ENCODE measurements around the gene PRRT4.

DNA sequence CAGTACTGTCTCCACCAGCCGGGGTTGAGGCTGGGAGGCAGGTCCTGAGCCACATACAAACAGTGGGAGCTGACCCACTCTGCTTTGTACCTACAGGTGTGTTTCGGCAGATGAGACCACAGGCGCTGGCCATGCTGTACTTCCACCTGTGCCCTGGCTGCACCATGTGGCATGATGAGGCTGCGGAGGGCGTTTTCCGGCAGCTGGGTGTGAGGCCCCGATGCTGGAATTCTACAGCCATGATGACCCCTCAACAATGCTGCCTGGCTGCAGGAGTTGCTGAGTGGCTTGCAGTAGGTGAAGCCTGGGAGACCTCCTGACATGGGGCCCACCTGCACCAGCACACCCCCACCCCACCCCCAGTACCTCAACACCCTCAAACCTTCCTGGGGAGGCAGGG, 30.3 kb upstream of the PRRT4 start:
- TF ChIP-seq, protein P1, sequence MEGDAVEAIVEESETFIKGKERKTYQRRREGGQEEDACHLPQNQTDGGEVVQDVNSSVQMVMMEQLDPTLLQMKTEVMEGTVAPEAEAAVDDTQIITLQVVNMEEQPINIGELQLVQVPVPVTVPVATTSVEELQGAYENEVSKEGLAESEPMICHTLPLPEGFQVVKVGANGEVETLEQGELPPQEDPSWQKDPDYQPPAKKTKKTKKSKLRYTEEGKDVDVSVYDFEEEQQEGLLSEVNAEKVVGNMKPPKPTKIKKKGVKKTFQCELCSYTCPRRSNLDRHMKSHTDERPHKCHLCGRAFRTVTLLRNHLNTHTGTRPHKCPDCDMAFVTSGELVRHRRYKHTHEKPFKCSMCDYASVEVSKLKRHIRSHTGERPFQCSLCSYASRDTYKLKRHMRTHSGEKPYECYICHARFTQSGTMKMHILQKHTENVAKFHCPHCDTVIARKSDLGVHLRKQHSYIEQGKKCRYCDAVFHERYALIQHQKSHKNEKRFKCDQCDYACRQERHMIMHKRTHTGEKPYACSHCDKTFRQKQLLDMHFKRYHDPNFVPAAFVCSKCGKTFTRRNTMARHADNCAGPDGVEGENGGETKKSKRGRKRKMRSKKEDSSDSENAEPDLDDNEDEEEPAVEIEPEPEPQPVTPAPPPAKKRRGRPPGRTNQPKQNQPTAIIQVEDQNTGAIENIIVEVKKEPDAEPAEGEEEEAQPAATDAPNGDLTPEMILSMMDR (IDR thresholded peaks at IDR 0.05) = no peak
- no peak for TF ChIP-seq POLR2AphosphoS5 (IDR thresholded peaks at IDR 0.05)
- TF ChIP-seq EP300 (IDR thresholded peaks at IDR 0.05) = no peak
- no peak for TF ChIP-seq POLR2A (IDR thresholded peaks at IDR 0.05; ENCODE audit: low read depth)
